A549 treated with Hydrocortisone at 1 μM for 4 hours (cell line): ENCODE data around the gene PDLIM4. TPM values are rescaled to one million over a fixed set of nuclear protein-coding genes. Genes with fewer than 3 reads are reported as not detected.

ENCODE experiments used
- total RNA-seq: library from RNA; stranded (reverse); fragments of 200-300 nt; extraction: Qiagen RNA extraction; gene quantifications from 5 replicates; pipeline ENCODE4 v1.2.3, GENCODE V29; 2022

The PDLIM4 gene
- 0.13 to 1.3 TPM (median 0.58 TPM) in 5 replicates for total RNA-seq

GRCh38 chr5:132257131-132258101 is at the start of gene PDLIM4:
TSS of gene PDLIM4 (plus strand) at chr5:132257696. CDS start at chr5:132257735, 39 bp downstream.

GRCh38 chr5:132227485-132228240 is 29.8 kb upstream of the PDLIM4 start, which contains the start of gene P4HA2:
TSS of gene P4HA2 (minus strand) at chr5:132227853. CDS start at chr5:132218626, 9,227 bp downstream.

GRCh38 chr5:132293992-132294727 is 36.7 kb downstream of the PDLIM4 start, which contains the start of gene SLC22A4:
TSS of gene SLC22A4 (plus strand) at chr5:132294394. CDS start at chr5:132294617, 223 bp downstream.

Other genes starting within 250 kb of the PDLIM4 start
- gene ACSL6, start 246.0 kb upstream of the PDLIM4 start, total RNA-seq: 0.05 to 0.22 TPM (median 0.07 TPM) in 5 replicates
- not detected in 5 replicates for gene IL3, start 197.0 kb upstream of the PDLIM4 start, total RNA-seq
- 0.14 to 0.38 TPM (median 0.21 TPM) in 4 of 5 replicates, not detected in the other for gene CSF2, start 183.9 kb upstream of the PDLIM4 start, total RNA-seq
- gene P4HA2, start 29.8 kb upstream of the PDLIM4 start, total RNA-seq: 46.6 to 60.7 TPM (median 53.1 TPM) in 5 replicates
- 4.9 to 6.4 TPM (median 6.0 TPM) in 5 replicates for gene SLC22A4, start 36.7 kb downstream of the PDLIM4 start, total RNA-seq
- 53.6 to 66.8 TPM (median 60.8 TPM) in 5 replicates for gene SLC22A5, start 112.0 kb downstream of the PDLIM4 start, total RNA-seq
- 28.1 to 35.9 TPM (median 33.9 TPM) in 5 replicates for gene IRF1, start 233.1 kb downstream of the PDLIM4 start, total RNA-seq